Measurements from ENCODE around the gene ATP2A1.
"Not testable (repeated sequence)": the region's sequence is repeated elsewhere in the genome, so short reads cannot be mapped to it uniquely, and the experiment has no call there.

- not testable (repeated sequence) for TF ChIP-seq EZH2 (IDR thresholded peaks at IDR 0.05; ENCODE audit: low read length); CTCF (optimal IDR thresholded peaks at IDR 0.05 in 1 of 3, IDR thresholded peaks at IDR 0.05 in 1 of 3, conservative IDR thresholded peaks at IDR 0.05 in 1 of 3; ENCODE audit: extremely low read depth in 1 of 3, insufficient read depth in 2 of 3, low read length in 3 of 3)
Measured at GRCh38 chr16:28926284-28926683, 48.0 kb downstream of the ATP2A1 start.
